LNCAP (cell line): ENCODE measurements around the gene DLGAP4.

Experiments
- TF ChIP-seq, protein P1 (sequence below): fragments of 450-650 bp; IDR thresholded peaks from 2 replicates; pipeline ENCODE4 v1.5.1; 2017; ENCODE audit warnings: mild to moderate bottlenecking

Gene DLGAP4

GRCh38 chr20:36548704-36549627 is 242.8 kb downstream of the DLGAP4 start:
- TF ChIP-seq, protein P1, sequence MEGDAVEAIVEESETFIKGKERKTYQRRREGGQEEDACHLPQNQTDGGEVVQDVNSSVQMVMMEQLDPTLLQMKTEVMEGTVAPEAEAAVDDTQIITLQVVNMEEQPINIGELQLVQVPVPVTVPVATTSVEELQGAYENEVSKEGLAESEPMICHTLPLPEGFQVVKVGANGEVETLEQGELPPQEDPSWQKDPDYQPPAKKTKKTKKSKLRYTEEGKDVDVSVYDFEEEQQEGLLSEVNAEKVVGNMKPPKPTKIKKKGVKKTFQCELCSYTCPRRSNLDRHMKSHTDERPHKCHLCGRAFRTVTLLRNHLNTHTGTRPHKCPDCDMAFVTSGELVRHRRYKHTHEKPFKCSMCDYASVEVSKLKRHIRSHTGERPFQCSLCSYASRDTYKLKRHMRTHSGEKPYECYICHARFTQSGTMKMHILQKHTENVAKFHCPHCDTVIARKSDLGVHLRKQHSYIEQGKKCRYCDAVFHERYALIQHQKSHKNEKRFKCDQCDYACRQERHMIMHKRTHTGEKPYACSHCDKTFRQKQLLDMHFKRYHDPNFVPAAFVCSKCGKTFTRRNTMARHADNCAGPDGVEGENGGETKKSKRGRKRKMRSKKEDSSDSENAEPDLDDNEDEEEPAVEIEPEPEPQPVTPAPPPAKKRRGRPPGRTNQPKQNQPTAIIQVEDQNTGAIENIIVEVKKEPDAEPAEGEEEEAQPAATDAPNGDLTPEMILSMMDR: no peak

DNA sequence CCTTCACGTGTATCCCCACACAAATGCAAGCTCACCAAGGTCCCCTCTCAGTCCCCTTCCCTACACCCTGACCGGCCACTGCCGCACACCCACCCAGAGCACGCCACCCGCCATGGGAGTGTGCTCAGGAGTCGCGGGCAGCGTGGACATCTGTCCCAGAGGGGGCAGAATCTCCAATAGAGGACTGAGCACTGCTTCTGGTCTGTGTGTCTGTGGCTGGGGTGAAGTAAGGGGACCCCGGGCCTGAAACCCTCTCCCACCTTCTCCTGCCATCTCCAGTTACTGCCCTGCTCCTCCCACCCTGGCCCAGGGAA is 243.4 kb downstream of the DLGAP4 start:
- TF ChIP-seq, protein P1: no peak

- TF ChIP-seq, protein P1: no peak
Measured at GRCh38 chr20:36549942-36550789, 244.0 kb downstream of the DLGAP4 start.

GRCh38 chr20:36550790-36551299 is 244.7 kb downstream of the DLGAP4 start:
- TF ChIP-seq, protein P1: no peak

DNA sequence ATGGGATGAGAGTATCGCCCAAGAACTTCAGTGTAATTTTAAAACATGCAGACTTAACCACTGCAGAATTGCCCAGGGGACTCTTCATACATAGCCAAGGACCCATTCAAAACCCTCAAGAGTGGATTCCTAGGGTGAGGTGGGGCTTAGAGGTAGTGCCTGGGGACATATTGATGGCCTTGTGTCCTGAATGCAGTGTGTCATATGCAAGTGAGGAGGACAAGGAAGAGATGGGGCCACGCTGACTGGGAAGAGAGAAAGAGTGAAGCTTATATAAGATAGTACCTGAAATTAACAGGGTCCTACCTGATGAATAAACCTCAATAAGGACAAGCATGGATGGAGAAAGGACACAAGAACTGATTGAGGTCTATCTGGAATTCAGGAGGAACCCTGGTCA is 249.1 kb downstream of the DLGAP4 start:
- TF ChIP-seq, protein P1: no peak

DNA sequence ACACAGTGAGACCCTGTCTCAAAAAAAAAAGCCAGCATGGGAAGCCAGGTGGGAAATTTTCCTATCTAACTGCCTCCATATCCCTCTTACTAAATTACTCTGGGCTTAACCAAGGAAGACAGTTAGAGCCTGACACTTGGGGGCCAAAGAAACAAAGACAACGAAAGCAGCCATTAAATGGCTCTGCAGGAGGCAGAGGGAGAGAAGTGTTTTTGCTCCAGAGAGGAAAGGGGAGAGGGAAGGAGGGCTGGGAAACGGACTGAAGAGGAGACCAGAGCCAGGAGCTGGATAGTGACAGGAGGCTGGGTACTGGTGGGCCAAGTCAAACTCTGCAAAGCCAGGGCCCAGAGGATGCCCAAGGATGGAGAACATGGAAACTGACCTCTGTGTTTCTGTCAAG is 256.6 kb downstream of the DLGAP4 start:
- TF ChIP-seq, protein P1: no peak

GRCh38 chr20:36563374-36563773 is 257.2 kb downstream of the DLGAP4 start:
- TF ChIP-seq, protein P1: no peak
